Vagina (tissue), 2 donors: ENCODE measurements around the gene RHOH. TPM values are rescaled to one million over a fixed set of nuclear protein-coding genes. Genes with fewer than 3 reads are reported as not detected.

Source experiments
- DNase-seq, 2 donors: peaks; one replicate each; pipeline ENCODE4 v3.0.0-alpha.2; 2017; ENCODE audit errors: extremely low spot score in 2 of 2
- H3K27ac ChIP-seq: fragments of 200-600 bp; sonication (generic); one replicate; pipeline ENCODE4 v1.5.1; 2019
- H3K27me3 ChIP-seq: fragments of 200-600 bp; sonication (generic); one replicate; pipeline ENCODE4 v1.5.1; 2019
- H3K36me3 ChIP-seq, 2 donors: fragments of 200-600 bp; sonication (generic); one replicate each; pipeline ENCODE4 v1.5.1; 2017 to 2019
- H3K4me1 ChIP-seq: fragments of 200-600 bp; sonication (generic); one replicate; pipeline ENCODE4 v1.5.1; 2019
- H3K4me3 ChIP-seq, 2 donors: fragments of 200-600 bp; sonication (generic); 1 replicate in 1 of 2; 2 replicates in 1 of 2; pipeline ENCODE4 v1.5.1; 2016 to 2019
- H3K9me3 ChIP-seq: fragments of 200-600 bp; sonication (generic); one replicate; pipeline ENCODE4 v1.5.1; 2019
- POLR2A ChIP-seq, 2 donors: fragments of 450-650 bp; IDR thresholded peaks; one replicate each; pipeline ENCODE4 v1.6.1; 2017; ENCODE audit warnings: antibody characterized with exemption in 2 of 2, mild to moderate bottlenecking in 2 of 2, moderate library complexity in 2 of 2
- POLR2AphosphoS5 ChIP-seq, 2 donors: sonication (generic); formaldehyde crosslinking; IDR thresholded peaks; one replicate each; pipeline ENCODE4 v1.9.0; 2017; ENCODE audit warnings: antibody characterized with exemption in 2 of 2, mild to moderate bottlenecking in 2 of 2, low read depth in 1 of 2; ENCODE audit not compliant: insufficient read depth in 1 of 2
- intact Hi-C: fragments of 100-400 bp; cut with DNase I; formaldehyde crosslinking; loops from one replicate; pipeline ENCODE4 v1.15.1; 2023
- total RNA-seq: library from RNA; depleted of rRNA; stranded (reverse); fragments of >200 nt; gene quantifications from one replicate; pipeline ENCODE4 v1.2.3, GENCODE V29; 2016
- TF ChIP-seq, protein P1 (sequence below), 3 experiments: fragments of 450-650 bp in 2 of 3; fragments of 200-600 bp in 1 of 3; sonication (generic) in 1 of 3; IDR thresholded peaks; one replicate each; pipeline ENCODE4 v1.5.1; 2017 to 2019; ENCODE audit warnings: antibody characterized with exemption in 3 of 3, mild to moderate bottlenecking in 2 of 3, moderate library complexity in 2 of 3

Gene RHOH
- total RNA-seq, 1 donor from 2014 or later, result 2.9 TPM

DNA sequence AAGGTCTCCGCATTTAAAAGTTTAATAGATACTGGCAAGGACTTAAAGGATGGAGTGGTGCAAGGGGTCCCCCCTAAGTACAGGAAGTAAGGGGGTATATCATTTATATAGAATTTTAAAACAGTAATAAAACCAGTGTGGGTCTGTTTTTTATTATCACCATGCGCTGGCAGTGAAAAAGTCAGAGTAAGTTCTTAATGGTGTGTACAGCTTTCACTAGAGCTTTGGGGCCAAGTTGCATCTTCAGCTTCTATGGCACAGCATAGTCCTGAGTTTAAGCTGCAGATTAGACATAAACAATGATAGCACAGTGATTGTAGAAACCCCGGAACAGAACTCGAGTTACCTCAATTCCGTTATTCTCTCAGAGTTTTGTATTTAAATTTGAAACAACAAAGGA, 27.6 kb downstream of the RHOH start:
- H3K27ac ChIP-seq, result peak overlapping the region; percentile 38
- TF ChIP-seq POLR2A (IDR thresholded peaks at IDR 0.05) (no peak), POLR2AphosphoS5 (IDR thresholded peaks at IDR 0.05; ENCODE audit: insufficient read depth in 1 of 2, low read depth in 1 of 2) (no peak)
- TF ChIP-seq, protein P1, sequence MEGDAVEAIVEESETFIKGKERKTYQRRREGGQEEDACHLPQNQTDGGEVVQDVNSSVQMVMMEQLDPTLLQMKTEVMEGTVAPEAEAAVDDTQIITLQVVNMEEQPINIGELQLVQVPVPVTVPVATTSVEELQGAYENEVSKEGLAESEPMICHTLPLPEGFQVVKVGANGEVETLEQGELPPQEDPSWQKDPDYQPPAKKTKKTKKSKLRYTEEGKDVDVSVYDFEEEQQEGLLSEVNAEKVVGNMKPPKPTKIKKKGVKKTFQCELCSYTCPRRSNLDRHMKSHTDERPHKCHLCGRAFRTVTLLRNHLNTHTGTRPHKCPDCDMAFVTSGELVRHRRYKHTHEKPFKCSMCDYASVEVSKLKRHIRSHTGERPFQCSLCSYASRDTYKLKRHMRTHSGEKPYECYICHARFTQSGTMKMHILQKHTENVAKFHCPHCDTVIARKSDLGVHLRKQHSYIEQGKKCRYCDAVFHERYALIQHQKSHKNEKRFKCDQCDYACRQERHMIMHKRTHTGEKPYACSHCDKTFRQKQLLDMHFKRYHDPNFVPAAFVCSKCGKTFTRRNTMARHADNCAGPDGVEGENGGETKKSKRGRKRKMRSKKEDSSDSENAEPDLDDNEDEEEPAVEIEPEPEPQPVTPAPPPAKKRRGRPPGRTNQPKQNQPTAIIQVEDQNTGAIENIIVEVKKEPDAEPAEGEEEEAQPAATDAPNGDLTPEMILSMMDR (IDR thresholded peaks at IDR 0.05), result no peak
- intact Hi-C loops, result no loop called here
- H3K4me1 ChIP-seq, result peaks cover 7% of the 10 kb centered on the region
- H3K27me3 ChIP-seq, result no peaks in the 10 kb centered on the region
- no peak overlapping the region for H3K4me3 ChIP-seq
- no peaks in the 10 kb centered on the region for H3K9me3 ChIP-seq
- no peaks in the 10 kb centered on the region for H3K36me3 ChIP-seq
- no peak for DNase-seq

DNA sequence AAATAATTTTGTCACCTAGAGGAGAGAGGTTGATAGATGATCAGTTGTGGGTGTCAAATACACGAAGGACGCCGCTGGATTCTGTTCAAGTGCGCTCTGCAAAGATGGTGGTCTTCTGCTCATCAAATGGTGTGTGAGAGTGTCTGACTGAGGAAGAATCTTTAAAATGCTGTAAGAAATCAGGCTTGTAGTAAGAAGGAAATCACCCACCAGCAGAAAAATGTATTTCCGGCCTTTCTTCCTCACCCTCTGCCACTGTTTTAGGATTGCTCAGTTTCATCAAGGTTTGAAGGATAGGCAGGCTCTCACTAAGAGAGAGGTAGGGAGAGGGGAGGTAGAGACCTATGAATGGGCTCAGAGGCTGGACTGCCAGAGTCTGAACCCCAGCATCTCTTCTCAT, 28.7 kb downstream of the RHOH start:
- H3K27me3 ChIP-seq, result no peaks in the 10 kb centered on the region
- DNase-seq, result no peak
- H3K36me3 ChIP-seq, result no peaks in the 10 kb centered on the region
- no peak overlapping the region for H3K4me3 ChIP-seq
- no peak for TF ChIP-seq POLR2A (IDR thresholded peaks at IDR 0.05)
- TF ChIP-seq, protein P1 (IDR thresholded peaks at IDR 0.05), result no peak
- TF ChIP-seq POLR2AphosphoS5 (IDR thresholded peaks at IDR 0.05; ENCODE audit: insufficient read depth in 1 of 2, low read depth in 1 of 2), result no peak
- peaks cover 7% of the 10 kb centered on the region for H3K4me1 ChIP-seq
- H3K9me3 ChIP-seq, result no peaks in the 10 kb centered on the region
- H3K27ac ChIP-seq, result no peak overlapping the region
- intact Hi-C loops, result no loop called here

DNA sequence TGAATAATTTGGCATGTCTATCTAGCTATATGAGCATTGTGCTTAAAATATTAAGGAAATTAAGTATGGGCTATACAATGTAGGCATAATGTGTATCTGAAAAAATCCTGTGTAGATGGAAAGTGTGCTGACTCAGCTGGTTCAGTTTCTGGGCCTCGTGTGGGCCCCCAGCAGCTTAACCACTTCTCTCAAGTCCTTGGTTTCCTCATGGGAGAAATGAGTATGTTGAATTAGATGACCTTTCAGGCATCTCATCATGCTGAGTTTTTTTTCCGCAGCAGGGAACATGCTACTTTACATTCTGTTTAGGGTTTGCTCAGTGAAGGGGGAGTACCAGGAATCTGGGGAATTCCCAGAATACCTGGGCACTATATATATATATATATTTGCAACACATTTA, 30.5 kb downstream of the RHOH start:
- intact Hi-C loops, result no loop called here
- no peaks in the 10 kb centered on the region for H3K9me3 ChIP-seq
- no peak overlapping the region for H3K4me3 ChIP-seq
- no peak for TF ChIP-seq POLR2AphosphoS5 (IDR thresholded peaks at IDR 0.05; ENCODE audit: insufficient read depth in 1 of 2, low read depth in 1 of 2)
- TF ChIP-seq POLR2A (IDR thresholded peaks at IDR 0.05), result no peak
- TF ChIP-seq, protein P1 (IDR thresholded peaks at IDR 0.05), result no peak
- no peak for DNase-seq
- no peaks in the 10 kb centered on the region for H3K36me3 ChIP-seq
- H3K4me1 ChIP-seq, result peaks cover 7% of the 10 kb centered on the region
- H3K27me3 ChIP-seq, result no peaks in the 10 kb centered on the region
- no peak overlapping the region for H3K27ac ChIP-seq

DNA sequence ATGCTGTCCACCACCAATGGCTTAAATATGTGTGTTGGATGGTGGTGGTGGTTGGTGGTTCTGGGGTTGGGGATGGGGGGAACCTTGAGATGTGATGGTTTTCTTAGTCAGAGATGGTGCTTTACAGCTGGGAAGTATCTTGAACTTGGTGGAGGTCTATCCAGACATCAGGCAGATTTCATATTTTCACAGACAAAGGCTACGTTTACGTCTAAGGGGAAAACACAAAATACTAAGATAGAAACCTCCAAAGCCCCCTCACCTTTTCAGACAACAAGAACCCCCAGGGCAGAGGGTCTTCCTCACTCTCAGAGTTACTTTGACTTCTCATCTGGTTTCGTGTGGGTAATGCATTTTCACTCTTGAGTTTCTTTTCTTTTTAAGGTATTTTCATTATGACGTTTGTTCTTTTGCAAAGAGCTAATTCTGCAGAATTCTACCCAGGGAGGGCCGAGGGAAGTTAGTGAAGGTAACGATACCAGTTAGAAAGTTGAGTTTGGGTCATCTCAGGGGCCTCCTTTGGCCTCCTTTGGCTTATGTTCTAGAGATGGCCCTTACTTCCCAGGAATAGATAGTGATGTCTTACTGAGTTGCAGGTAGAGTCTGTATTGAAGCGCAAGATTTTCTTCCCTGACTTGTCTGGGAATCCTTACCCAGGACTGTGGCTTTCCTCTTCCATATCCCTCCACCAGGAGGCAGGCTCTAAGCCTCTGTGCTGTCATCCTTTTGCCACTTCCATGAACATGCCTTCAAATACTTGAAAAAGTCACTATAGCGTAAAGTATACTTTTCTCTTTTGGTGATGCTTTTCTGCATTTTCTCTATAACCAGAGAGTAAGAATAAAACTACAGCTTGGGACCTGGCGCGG, 31.9 kb downstream of the RHOH start:
- Histone ChIP-seq H3K27ac (no peak overlapping the region), H3K36me3 (no peaks in the 10 kb centered on the region), H3K27me3 (no peaks in the 10 kb centered on the region), H3K9me3 (no peaks in the 10 kb centered on the region), H3K4me3 (no peak overlapping the region), H3K4me1 (peaks cover 4% of the 10 kb centered on the region)
- no peak for TF ChIP-seq POLR2A (IDR thresholded peaks at IDR 0.05)
- TF ChIP-seq, protein P1 (IDR thresholded peaks at IDR 0.05), result peak in 1 of 3 experiments; percentile 19
- intact Hi-C loops, result no loop called here
- DNase-seq, result no peak

DNA sequence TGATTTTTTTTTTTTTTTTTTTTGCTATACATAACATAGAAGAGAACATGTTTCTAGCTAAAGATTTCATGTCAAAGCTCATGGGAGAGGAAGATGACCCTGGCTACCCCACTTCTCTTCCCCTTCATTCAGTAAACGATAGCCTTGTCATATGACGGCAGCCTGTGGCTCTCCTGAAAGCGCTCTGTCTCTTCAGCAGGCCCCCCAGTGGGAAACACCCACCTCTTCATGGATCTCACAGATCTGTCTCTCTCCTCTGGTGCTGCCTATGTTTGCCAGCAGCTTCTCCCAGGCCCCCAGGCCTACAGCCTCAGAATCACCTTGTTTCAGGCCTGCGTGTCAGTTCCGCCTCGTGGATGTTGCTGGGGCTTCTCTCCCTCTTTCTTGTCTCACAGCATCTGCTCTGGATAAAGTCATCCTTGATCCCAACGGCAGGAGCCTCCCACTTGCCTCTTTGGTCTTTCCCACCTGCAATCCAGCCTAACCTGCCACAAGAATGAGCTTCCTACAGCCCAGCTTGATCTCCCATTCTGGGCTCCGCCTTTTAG, 34.6 kb downstream of the RHOH start:
- Histone ChIP-seq H3K4me1 (no peaks in the 10 kb centered on the region), H3K36me3 (no peaks in the 10 kb centered on the region), H3K27ac (no peak overlapping the region), H3K27me3 (no peaks in the 10 kb centered on the region), H3K9me3 (no peaks in the 10 kb centered on the region), H3K4me3 (no peak overlapping the region)
- intact Hi-C loops, result no loop called here
- no peak for DNase-seq
- no peak for TF ChIP-seq POLR2A (IDR thresholded peaks at IDR 0.05)
- TF ChIP-seq, protein P1 (IDR thresholded peaks at IDR 0.05), result no peak
- TF ChIP-seq POLR2AphosphoS5 (IDR thresholded peaks at IDR 0.05; ENCODE audit: insufficient read depth in 1 of 2, low read depth in 1 of 2), result no peak
